Transverse colon (tissue), 4 donors: Measurements from ENCODE around the gene ZNF396. TPM values are rescaled to one million over a fixed set of nuclear protein-coding genes. Genes with fewer than 3 reads are reported as not detected.

Experiments
- DNase-seq: peaks from one replicate; pipeline ENCODE4 v3.0.0-alpha.2; 2019
- H3K27ac ChIP-seq, 4 donors: fragments of 200-600 bp; sonication (generic); 2 replicates each; pipeline ENCODE4 v1.5.1; 2016 to 2018; ENCODE audit warnings: inconsistent platforms in 4 of 4
- H3K27me3 ChIP-seq: fragments of 200-600 bp; sonication (generic); 2 replicates; pipeline ENCODE4 v1.5.1; 2017; ENCODE audit warnings: inconsistent platforms
- H3K36me3 ChIP-seq, 4 donors: fragments of 200-600 bp; sonication (generic); 2 replicates each; pipeline ENCODE4 v1.5.1; 2017 to 2019; ENCODE audit warnings: inconsistent platforms in 4 of 4
- H3K4me1 ChIP-seq, 4 donors: fragments of 200-600 bp; sonication (generic); 2 replicates each; pipeline ENCODE4 v1.5.1; 2017 to 2020; ENCODE audit warnings: inconsistent platforms in 4 of 4
- H3K4me3 ChIP-seq, 4 donors: fragments of 200-600 bp; sonication (generic); 1 replicate in 1 of 4; 2 replicates in 3 of 4; pipeline versions ENCODE4 v1.5.1 to v1.6.1; 2017 to 2019; ENCODE audit warnings: inconsistent platforms in 4 of 4
- H3K9me3 ChIP-seq, 2 donors: fragments of 200-600 bp; sonication (generic); 2 replicates each; pipeline ENCODE4 v1.5.1; 2017 to 2019; ENCODE audit warnings: inconsistent platforms in 2 of 2
- CTCF ChIP-seq, 5 experiments: fragments of 200-600 bp in 3 of 5; fragments of 450-650 bp in 2 of 5; sonication (generic) in 3 of 5; IDR thresholded peaks; 1 replicate in 2 of 5; 2 replicates in 3 of 5; pipeline ENCODE4 v1.5.1; 2016 to 2017; ENCODE audit warnings: antibody characterized with exemption in 5 of 5, inconsistent platforms in 3 of 5, mild to moderate bottlenecking in 2 of 5, moderate library complexity in 1 of 5
- EP300 ChIP-seq: sonication (generic); formaldehyde crosslinking; IDR thresholded peaks from one replicate; pipeline ENCODE4 v1.6.1; 2017; ENCODE audit warnings: antibody characterized with exemption, low read depth
- POLR2A ChIP-seq: fragments of 450-650 bp; IDR thresholded peaks from one replicate; pipeline ENCODE4 v1.6.1; 2016; ENCODE audit warnings: antibody characterized with exemption, mild to moderate bottlenecking, moderate library complexity
- POLR2AphosphoS5 ChIP-seq, 3 donors: sonication (generic); formaldehyde crosslinking; IDR thresholded peaks; one replicate each; pipeline ENCODE4 v1.6.1; 2016; ENCODE audit warnings: antibody characterized with exemption in 3 of 3
- WGBS, 2 donors: methylation state at CpG; one replicate each; pipeline ENCODE4 v1.1.5; 2018; ENCODE audit warnings: low coverage in 1 of 2; 5-methylcytosine and 5-hydroxymethylcytosine counted together
- in situ Hi-C, 4 donors: fragments of 200-750 bp; cut with MboI; loops; one replicate each; pipeline versions ENCODE4 v1.15.0 to v1.15.1; 2017; ENCODE audit warnings: low sequenced_read_pairs in 3 of 4, low pct_ligation_motif_present in 1 of 4, low pct_unique_long_range_greater_than_20kb in 1 of 4
- intact Hi-C: fragments of 100-400 bp; cut with DNase I; formaldehyde crosslinking; loops from one replicate; pipeline ENCODE4 v1.15.1; 2023; ENCODE audit warnings: low total_unique reads
- total RNA-seq, 4 donors: library from RNA; depleted of rRNA; stranded (reverse); fragments of >200 nt; gene quantifications; one replicate each; pipeline ENCODE4 v1.1.0, GENCODE V29; 2016

The ZNF396 gene
- total RNA-seq, 4 donors from 2014 or later = 2.7 to 11.6 (median 3.3) TPM; not detected in 1

- Histone ChIP-seq H3K9me3 (no peaks in the 10 kb centered on the region), H3K4me3 (no peak overlapping the region), H3K36me3 (peaks cover 0 to 7% (median 0%) of the 10 kb centered on the region in 4 donors), H3K27ac (no peak overlapping the region), H3K27me3 (no peaks in the 10 kb centered on the region), H3K4me1 (no peaks in the 10 kb centered on the region)
- TF ChIP-seq POLR2AphosphoS5 (IDR thresholded peaks at IDR 0.05) (no peak), POLR2A (no peak), CTCF (IDR thresholded peaks at IDR 0.05) (no peak), EP300 (no peak)
- intact Hi-C loops = no loop called here
- WGBS, 2 donors = 90 to 95% methylated on average over 3 to 6 of the region's 6 CpGs
- no peak for DNase-seq
- in situ Hi-C loops = loop anchor here in 1 of 4 donors (25.0 kb wide), 1 partner anchor 357 kb away; no protein-coding TSS in a partner anchor
These were observed 8.0 kb downstream of the ZNF396 start for GRCh38 chr18:35369126-35369525.

GRCh38 chr18:35368595-35368994 lies 8.5 kb downstream of the ZNF396 start:
- TF ChIP-seq EP300 = no peak
- no peak for TF ChIP-seq POLR2A
- no peak for TF ChIP-seq CTCF (IDR thresholded peaks at IDR 0.05)
- no peak for TF ChIP-seq POLR2AphosphoS5 (IDR thresholded peaks at IDR 0.05)
- no peaks in the 10 kb centered on the region for H3K9me3 ChIP-seq
- no peak for DNase-seq
- no peaks in the 10 kb centered on the region for H3K4me1 ChIP-seq
- 90 to 93% methylated on average over 3 to 6 of the region's 6 CpGs for WGBS, 2 donors
- no peak overlapping the region for H3K27ac ChIP-seq
- H3K4me3 ChIP-seq = no peak overlapping the region
- peaks cover 0 to 7% (median 0%) of the 10 kb centered on the region in 4 donors for H3K36me3 ChIP-seq
- intact Hi-C loops = no loop called here
- in situ Hi-C loops = loop anchor here in 1 of 4 donors (25.0 kb wide), 1 partner anchor 356 kb away; no protein-coding TSS in a partner anchor
- H3K27me3 ChIP-seq = no peaks in the 10 kb centered on the region

- H3K4me3 ChIP-seq = no peak overlapping the region
- no peaks in the 10 kb centered on the region for H3K27me3 ChIP-seq
- no peak overlapping the region for H3K27ac ChIP-seq
- in situ Hi-C loops = loop anchor here in 1 of 4 donors (25.0 kb wide), 1 partner anchor 350 kb away; no protein-coding TSS in a partner anchor
- no peak for DNase-seq
- H3K36me3 ChIP-seq = no peaks in the 10 kb centered on the region
- H3K4me1 ChIP-seq = no peaks in the 10 kb centered on the region
- no peaks in the 10 kb centered on the region for H3K9me3 ChIP-seq
- intact Hi-C loops = loop anchor here (2.0 kb wide), 1 partner anchor 60 kb away; no protein-coding TSS in a partner anchor
- TF ChIP-seq CTCF (IDR thresholded peaks at IDR 0.05) (no peak), POLR2AphosphoS5 (IDR thresholded peaks at IDR 0.05) (no peak), EP300 (no peak), POLR2A (no peak)
These were observed 14.6 kb downstream of the ZNF396 start for GRCh38 chr18:35362531-35362930.

- TF ChIP-seq POLR2AphosphoS5 (IDR thresholded peaks at IDR 0.05) (no peak), EP300 (no peak), POLR2A (no peak), CTCF (IDR thresholded peaks at IDR 0.05) (no peak)
- H3K27me3 ChIP-seq = no peaks in the 10 kb centered on the region
- no peaks in the 10 kb centered on the region for H3K9me3 ChIP-seq
- H3K27ac ChIP-seq = no peak overlapping the region
- in situ Hi-C loops = loop anchor here in 1 of 4 donors (25.0 kb wide), 1 partner anchor 349 kb away; no protein-coding TSS in a partner anchor
- H3K36me3 ChIP-seq = no peaks in the 10 kb centered on the region
- no peak for DNase-seq
- H3K4me3 ChIP-seq = no peak overlapping the region
- intact Hi-C loops = loop anchor here (2.0 kb wide), 1 partner anchor 59 kb away; no protein-coding TSS in a partner anchor
- H3K4me1 ChIP-seq = no peaks in the 10 kb centered on the region
- WGBS, 2 donors = 76 to 78% methylated on average over 2 of the region's 2 CpGs
These were observed 15.4 kb downstream of the ZNF396 start for GRCh38 chr18:35361570-35362321.
